ENCODE results near the gene CEACAM1.
"Not testable (repeated sequence)": the region's sequence is repeated elsewhere in the genome, so short reads cannot be mapped to it uniquely, and the experiment has no call there.

The CEACAM1 gene

GRCh38 chr19:42524250-42524649 is 4.0 kb downstream of the CEACAM1 start:
- TF ChIP-seq, protein P1, sequence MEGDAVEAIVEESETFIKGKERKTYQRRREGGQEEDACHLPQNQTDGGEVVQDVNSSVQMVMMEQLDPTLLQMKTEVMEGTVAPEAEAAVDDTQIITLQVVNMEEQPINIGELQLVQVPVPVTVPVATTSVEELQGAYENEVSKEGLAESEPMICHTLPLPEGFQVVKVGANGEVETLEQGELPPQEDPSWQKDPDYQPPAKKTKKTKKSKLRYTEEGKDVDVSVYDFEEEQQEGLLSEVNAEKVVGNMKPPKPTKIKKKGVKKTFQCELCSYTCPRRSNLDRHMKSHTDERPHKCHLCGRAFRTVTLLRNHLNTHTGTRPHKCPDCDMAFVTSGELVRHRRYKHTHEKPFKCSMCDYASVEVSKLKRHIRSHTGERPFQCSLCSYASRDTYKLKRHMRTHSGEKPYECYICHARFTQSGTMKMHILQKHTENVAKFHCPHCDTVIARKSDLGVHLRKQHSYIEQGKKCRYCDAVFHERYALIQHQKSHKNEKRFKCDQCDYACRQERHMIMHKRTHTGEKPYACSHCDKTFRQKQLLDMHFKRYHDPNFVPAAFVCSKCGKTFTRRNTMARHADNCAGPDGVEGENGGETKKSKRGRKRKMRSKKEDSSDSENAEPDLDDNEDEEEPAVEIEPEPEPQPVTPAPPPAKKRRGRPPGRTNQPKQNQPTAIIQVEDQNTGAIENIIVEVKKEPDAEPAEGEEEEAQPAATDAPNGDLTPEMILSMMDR (IDR thresholded peaks at IDR 0.05; ENCODE audit: low read depth, low read length, missing control alignments) = no peak
- no peak for DNase-seq (ENCODE audit: low read depth)
- in situ Hi-C loops (cut with HindIII; ENCODE audit: low sequenced_read_pairs) = no loop called here
- H3K4me3 ChIP-seq (ENCODE audit: low read depth, low read length) = no peak overlapping the region

DNA sequence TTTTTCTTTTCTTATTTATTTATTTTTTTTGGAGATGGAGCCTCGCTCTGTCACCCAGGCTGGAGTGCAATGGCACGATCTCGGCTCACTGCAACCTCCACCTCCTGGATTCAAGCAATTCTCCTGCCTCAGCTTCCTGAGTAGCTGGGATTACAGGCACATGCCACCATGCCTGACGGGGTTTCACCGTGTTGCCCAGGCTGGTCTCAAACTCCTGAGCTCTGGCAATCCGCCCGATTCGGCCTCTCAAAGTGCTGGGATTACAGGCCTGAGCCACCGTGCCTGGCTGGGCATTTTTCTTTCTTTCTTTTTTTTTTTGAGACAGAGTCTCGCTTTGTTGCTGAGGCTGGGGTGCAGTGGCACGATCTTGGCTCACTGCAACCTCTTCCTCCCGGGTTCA is 6.0 kb downstream of the CEACAM1 start:
- DNase-seq (ENCODE audit: low read depth); in situ Hi-C loops (cut with HindIII; ENCODE audit: low sequenced_read_pairs); H3K4me3 ChIP-seq (ENCODE audit: low read depth, low read length): not testable (repeated sequence)

GRCh38 chr19:42521346-42522030 is 6.8 kb downstream of the CEACAM1 start:
- TF ChIP-seq, protein P1 (IDR thresholded peaks at IDR 0.05; ENCODE audit: low read depth, low read length, missing control alignments) = no peak
- no peak for DNase-seq (ENCODE audit: low read depth)
- no peak overlapping the region for H3K4me3 ChIP-seq (ENCODE audit: low read depth, low read length)
- in situ Hi-C loops (cut with HindIII; ENCODE audit: low sequenced_read_pairs) = no loop called here

- H3K4me3 ChIP-seq (ENCODE audit: low read depth, low read length) = no peak overlapping the region
- TF ChIP-seq, protein P1 (IDR thresholded peaks at IDR 0.05; ENCODE audit: low read depth, low read length, missing control alignments) = no peak
- in situ Hi-C loops (cut with HindIII; ENCODE audit: low sequenced_read_pairs) = no loop called here
- DNase-seq (ENCODE audit: low read depth) = no peak
Measured at GRCh38 chr19:42519108-42519507, 9.2 kb downstream of the CEACAM1 start.

- H3K4me3 ChIP-seq (ENCODE audit: low read depth, low read length) = no peak overlapping the region
Measured at GRCh38 chr19:42516771-42517170, 11.5 kb downstream of the CEACAM1 start.

GRCh38 chr19:42515241-42515832 is 12.9 kb downstream of the CEACAM1 start:
- TF ChIP-seq, protein P1 (IDR thresholded peaks at IDR 0.05; ENCODE audit: low read depth, low read length, missing control alignments) = no peak
- in situ Hi-C loops (cut with HindIII; ENCODE audit: low sequenced_read_pairs) = no loop called here
- no peak overlapping the region for H3K4me3 ChIP-seq (ENCODE audit: low read depth, low read length)
- DNase-seq (ENCODE audit: low read depth) = no peak

More at GRCh38 chr19:42516771-42517170, 11.5 kb downstream of the CEACAM1 start:
- in situ Hi-C loops (cut with HindIII; ENCODE audit: low sequenced_read_pairs) = no loop called here
- DNase-seq (ENCODE audit: low read depth) = no peak
- TF ChIP-seq, protein P1 (IDR thresholded peaks at IDR 0.05; ENCODE audit: low read depth, low read length, missing control alignments) = no peak

- DNase-seq (ENCODE audit: low read depth) = no peak
- in situ Hi-C loops (cut with HindIII; ENCODE audit: low sequenced_read_pairs) = no loop called here
- TF ChIP-seq, protein P1 (IDR thresholded peaks at IDR 0.05; ENCODE audit: low read depth, low read length, missing control alignments) = no peak
Measured at GRCh38 chr19:42514449-42514848, 13.8 kb downstream of the CEACAM1 start.

More at GRCh38 chr19:42514449-42514848, 13.8 kb downstream of the CEACAM1 start:
- H3K4me3 ChIP-seq (ENCODE audit: low read depth, low read length) = no peak overlapping the region

All from astrocyte of the cerebellum (primary cell).